ENCODE results near the gene ABCC4. TPM values are rescaled to one million over a fixed set of nuclear protein-coding genes. Genes with fewer than 3 reads are reported as not detected.

The ABCC4 gene
- total and polyA plus RNA-seq, 8 donors: 24.7 to 60.9 (median 43.1) TPM

- no peak for TF ChIP-seq CTCF (IDR thresholded peaks at IDR 0.05)
- H3K27ac ChIP-seq: no peak overlapping the region
- no peaks in the 10 kb centered on the region for H3K4me1 ChIP-seq
- intact Hi-C loops (cut with DNase I): no loop called here
- DNase-seq (no peak), ATAC-seq (no peak)
- no peaks in the 10 kb centered on the region for H3K27me3 ChIP-seq
- no peaks in the 10 kb centered on the region for H3K36me3 ChIP-seq
- H3K4me3 ChIP-seq: no peak overlapping the region
- H3K9me3 ChIP-seq: no peaks in the 10 kb centered on the region
Measured at GRCh38 chr13:94978516-94978915, 322.7 kb downstream of the ABCC4 start.

- no peak for TF ChIP-seq CTCF (IDR thresholded peaks at IDR 0.05)
- Histone ChIP-seq H3K27me3 (peaks cover 22 to 28% of the 10 kb centered on the region in 2 donors), H3K36me3 (no peaks in the 10 kb centered on the region), H3K4me1 (no peaks in the 10 kb centered on the region), H3K9me3 (no peaks in the 10 kb centered on the region), H3K27ac (no peak overlapping the region), H3K4me3 (no peak overlapping the region)
- no peak for ATAC-seq
- DNase-seq: no peak
- intact Hi-C loops (cut with DNase I): no loop called here
Measured at GRCh38 chr13:94974015-94974951, 327.0 kb downstream of the ABCC4 start.

GRCh38 chr13:94972262-94972661, 329.0 kb downstream of the ABCC4 start:
- intact Hi-C loops (cut with DNase I): no loop called here
- Histone ChIP-seq H3K36me3 (no peaks in the 10 kb centered on the region), H3K27me3 (peaks cover 42 to 48% of the 10 kb centered on the region in 2 donors), H3K4me3 (no peak overlapping the region), H3K4me1 (peaks cover 3 to 12% of the 10 kb centered on the region in 2 donors), H3K27ac (no peak overlapping the region), H3K9me3 (no peaks in the 10 kb centered on the region)
- TF ChIP-seq CTCF (IDR thresholded peaks at IDR 0.05): no peak
- DNase-seq (no peak), ATAC-seq (no peak)

Measured in left lung (tissue), 10 donors.